A549 (cell line): ENCODE data around the gene DEDD2. TPM values are rescaled to one million over a fixed set of nuclear protein-coding genes. Genes with fewer than 3 reads are reported as not detected.

Source experiments
- BHLHE40 ChIP-seq: IDR thresholded peaks from 2 replicates; pipeline ENCODE4 v1.6.1; 2012; ENCODE audit warnings: low read depth, low read length, inconsistent platforms
- CBX8 ChIP-seq: fragments of 200-600 bp; sonication (generic); IDR thresholded peaks from 2 replicates; pipeline ENCODE4 v1.6.1; 2016
- CHD2 ChIP-seq: fragments of 150-350 bp; IDR thresholded peaks from 2 replicates; pipeline ENCODE4 v1.6.1; 2014; ENCODE audit warnings: low read length; ENCODE audit not compliant: partially characterized antibody
- EHMT2 ChIP-seq: fragments of 200-600 bp; sonication (generic); IDR thresholded peaks from 2 replicates; pipeline ENCODE4 v1.6.1; 2016; ENCODE audit warnings: antibody characterized with exemption, low read depth, mild to moderate bottlenecking, moderate library complexity
- ELK1 ChIP-seq: fragments of 150-350 bp; IDR thresholded peaks from 2 replicates; pipeline ENCODE4 v1.6.1; 2014; ENCODE audit warnings: low read depth, mild to moderate bottlenecking, low read length
- EP300 ChIP-seq, 2 experiments: fragments of >200 bp; sonication (Bioruptor Twin); formaldehyde crosslinking; IDR thresholded peaks; 2 replicates in 1 of 2; 3 replicates in 1 of 2; pipeline ENCODE4 v1.6.1; 2016 to 2017
- ESRRA ChIP-seq: fragments of 150-350 bp; IDR thresholded peaks from 2 replicates; pipeline ENCODE4 v1.6.1; 2014; ENCODE audit warnings: mild to moderate bottlenecking, low read length, borderline replicate concordance
- HMGXB4 ChIP-seq: fragments of 250-450 bp; sonication (Bioruptor Pico); IDR thresholded peaks from 2 replicates; pipeline ENCODE4 v1.5.0; 2021; ENCODE audit warnings: mild to moderate bottlenecking, moderate library complexity, borderline replicate concordance
- HOXA7 ChIP-seq: fragments of 250-450 bp; sonication (Bioruptor Pico); IDR thresholded peaks from 2 replicates; pipeline ENCODE4 v1.5.0; 2020; ENCODE audit warnings: mild to moderate bottlenecking, moderate library complexity
- HOXB13 ChIP-seq: fragments of 250-450 bp; sonication (Bioruptor Pico); IDR thresholded peaks from 2 replicates; pipeline ENCODE4 v1.5.0; 2020; ENCODE audit warnings: low read depth, mild to moderate bottlenecking, moderate library complexity
- HOXB5 ChIP-seq: fragments of 250-450 bp; sonication (Bioruptor Pico); IDR thresholded peaks from 2 replicates; pipeline ENCODE4 v1.5.0; 2020; ENCODE audit warnings: mild to moderate bottlenecking, moderate library complexity
- JUN ChIP-seq, 2 experiments: fragments of >200 bp; sonication (Bioruptor Twin); formaldehyde crosslinking; IDR thresholded peaks; 2 replicates in 1 of 2; 3 replicates in 1 of 2; pipeline ENCODE4 v1.6.1; 2016 to 2017
- JUNB ChIP-seq: fragments of >200 bp; sonication (Bioruptor Twin); formaldehyde crosslinking; IDR thresholded peaks from 2 replicates; pipeline ENCODE4 v1.6.1; 2016
- KDM1A ChIP-seq: fragments of 200-600 bp; sonication (generic); IDR thresholded peaks from 2 replicates; pipeline ENCODE4 v1.6.1; 2016; ENCODE audit warnings: low read depth, mild to moderate bottlenecking
- KDM5A ChIP-seq: fragments of 200-600 bp; sonication (generic); IDR thresholded peaks from 2 replicates; pipeline ENCODE4 v1.6.1; 2016; ENCODE audit warnings: antibody characterized with exemption, mild to moderate bottlenecking
- MYC ChIP-seq: IDR thresholded peaks from 2 replicates; pipeline ENCODE4 v1.6.1; 2012; ENCODE audit warnings: mild to moderate bottlenecking, inconsistent platforms, low read length, improper control_type of control experiment, borderline replicate concordance
- NPAS2 ChIP-seq: fragments of 250-450 bp; sonication (Bioruptor Pico); IDR thresholded peaks from 2 replicates; pipeline ENCODE4 v1.8.0; 2022; ENCODE audit warnings: mild to moderate bottlenecking, moderate library complexity, borderline replicate concordance
- PHF8 ChIP-seq: fragments of 200-600 bp; sonication (generic); IDR thresholded peaks from 2 replicates; pipeline ENCODE4 v1.6.1; 2016; ENCODE audit warnings: low read depth, mild to moderate bottlenecking, antibody characterized with exemption, moderate library complexity, borderline replicate concordance
- POLR2A ChIP-seq: IDR thresholded peaks from 2 replicates; pipeline ENCODE4 v1.6.1; 2012; ENCODE audit warnings: mild to moderate bottlenecking, low read length
- REST ChIP-seq: fragments of 200-600 bp; sonication (generic); IDR thresholded peaks from 2 replicates; pipeline ENCODE4 v1.6.1; 2016; ENCODE audit warnings: antibody characterized with exemption, mild to moderate bottlenecking, moderate library complexity
- RFX5 ChIP-seq: fragments of 450-650 bp; IDR thresholded peaks from 2 replicates; pipeline ENCODE4 v1.7.1; 2014; ENCODE audit warnings: antibody characterized with exemption, mild to moderate bottlenecking, moderate library complexity
- SMC3 ChIP-seq: fragments of >200 bp; sonication (Bioruptor Twin); formaldehyde crosslinking; IDR thresholded peaks from 3 replicates; pipeline ENCODE4 v1.6.1; 2018; ENCODE audit warnings: inconsistent platforms
- SREBF2 ChIP-seq: fragments of 450-650 bp; IDR thresholded peaks from 2 replicates; pipeline ENCODE4 v1.6.1; 2014; ENCODE audit warnings: mild to moderate bottlenecking, moderate library complexity
- TFCP2L1 ChIP-seq: fragments of 250-450 bp; sonication (Bioruptor Pico); IDR thresholded peaks from 2 replicates; pipeline ENCODE4 v1.5.0; 2021; ENCODE audit warnings: mild to moderate bottlenecking
- ZC3H11A ChIP-seq: fragments of 450-650 bp; IDR thresholded peaks from 2 replicates; pipeline ENCODE4 v1.6.1; 2014; ENCODE audit warnings: antibody characterized with exemption, mild to moderate bottlenecking
- ZFP36 ChIP-seq: fragments of 450-650 bp; IDR thresholded peaks from 2 replicates; pipeline ENCODE4 v1.6.1; 2014; ENCODE audit warnings: borderline replicate concordance; ENCODE audit not compliant: partially characterized antibody
- ZSCAN20 ChIP-seq: fragments of 250-450 bp; sonication (Bioruptor Pico); IDR thresholded peaks from 2 replicates; pipeline ENCODE4 v1.8.0; 2022; ENCODE audit warnings: mild to moderate bottlenecking, moderate library complexity
- polyA plus RNA-seq, 4 experiments: library from polyadenylated mRNA; depleted of rRNA in 3 of 4; stranded (reverse); fragments of >200 nt; fragmentation: RNase III in 1 of 4; extraction: RNeasy Plus Mini Kit Qiagen cat#74134 plus additional on column Dnase treatment in 1 of 4; gene quantifications; 2 replicates in 3 of 4; 3 replicates in 1 of 4; pipeline ENCODE4 v1.2.3, GENCODE V29; 2011 to 2017
- TF ChIP-seq, protein P1 (sequence below): fragments of >200 bp; sonication (Bioruptor Twin); formaldehyde crosslinking; IDR thresholded peaks from 3 replicates; pipeline ENCODE4 v1.6.1; 2016
- TF ChIP-seq, protein P2 (sequence below): fragments of >200 bp; sonication (Bioruptor Twin); formaldehyde crosslinking; IDR thresholded peaks from 3 replicates; pipeline ENCODE4 v1.5.1; 2016
- TF ChIP-seq, protein P3 (sequence below): fragments of 450-650 bp; IDR thresholded peaks from 2 replicates; pipeline ENCODE4 v1.6.1; 2014; ENCODE audit warnings: antibody characterized with exemption
- TF ChIP-seq, protein P4 (sequence below): fragments of 250-450 bp; sonication (Bioruptor Pico); IDR thresholded peaks from 2 replicates; pipeline ENCODE4 v1.5.0; 2020; ENCODE audit warnings: low read depth, mild to moderate bottlenecking, moderate library complexity

Gene DEDD2
- polyA plus RNA-seq, 2 of the 4 experiments (the other 2 are of a cell fraction) = 30.8 to 54.1 TPM

DNA sequence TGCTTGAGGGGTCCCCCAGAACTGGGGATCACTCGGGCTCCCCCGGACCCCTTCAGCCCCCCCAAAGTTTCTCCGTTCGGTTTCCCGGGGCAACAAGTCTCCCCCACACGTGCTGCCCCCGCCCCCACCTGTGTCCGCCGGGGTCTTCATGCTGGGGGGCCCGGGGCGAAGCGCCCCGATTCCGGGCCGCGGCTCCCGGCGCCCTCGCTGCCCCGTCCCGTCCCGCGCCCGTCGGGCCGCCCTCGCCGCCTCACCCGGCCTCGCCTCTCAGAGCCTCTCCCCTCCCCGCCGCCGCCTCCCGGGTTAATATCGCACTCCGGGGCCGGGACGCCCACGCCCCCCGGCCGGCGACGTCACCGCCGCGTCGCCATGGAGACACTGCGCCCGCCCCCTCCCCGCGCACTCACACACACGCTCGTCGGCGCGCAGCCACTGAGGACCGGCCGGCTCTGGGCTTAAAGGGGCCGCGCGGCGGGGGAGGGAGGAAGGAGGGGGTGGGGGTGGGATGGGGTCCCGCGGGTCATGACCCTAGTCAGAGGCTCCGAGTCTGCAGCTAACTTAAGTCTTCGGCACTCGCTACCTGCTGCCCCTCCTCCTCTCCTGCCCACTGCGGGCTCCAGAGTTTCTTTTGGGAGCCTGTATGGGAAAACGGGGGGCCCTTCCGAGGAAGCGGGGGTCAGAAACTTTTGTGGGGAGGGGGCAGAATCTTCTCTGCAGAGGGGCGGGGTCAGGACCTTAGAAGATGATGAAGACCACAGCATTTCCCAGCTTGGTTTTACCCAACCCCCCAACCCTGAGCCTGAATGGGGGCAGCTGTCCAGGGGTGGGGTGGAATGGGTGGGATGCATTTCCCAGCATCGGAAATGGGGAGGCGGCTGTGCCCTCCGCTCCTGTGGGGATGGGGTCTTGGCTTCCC lies 37.6 kb upstream of the DEDD2 start, which contains the start of gene ERF (continued):
- TF ChIP-seq REST (no peak), EHMT2 (no peak), ESRRA (no peak), RFX5 (no peak), HOXA7 (CRISPR knock-in tag) (no peak), EP300 (IDR thresholded peaks at IDR 0.05) (no peak; a peak in 1 of 5 replicates), ELK1 (no peak), NPAS2 (CRISPR knock-in tag) (no peak), MYC (peak; percentile 87), BHLHE40 (no peak), PHF8 (peak; percentile 90), HOXB13 (CRISPR knock-in tag) (no peak), CBX8 (no peak), HOXB5 (CRISPR knock-in tag) (no peak), KDM5A (no peak), ZSCAN20 (CRISPR knock-in tag) (no peak), JUN (IDR thresholded peaks at IDR 0.05) (peak; percentile 95 to 97; a peak in 4 of 5 replicates), CHD2 (no peak), HMGXB4 (CRISPR knock-in tag) (no peak), JUNB (no peak), ZC3H11A (no peak), TFCP2L1 (CRISPR knock-in tag) (no peak), SREBF2 (no peak), SMC3 (0 out of 3 replicates have a peak, but pooled peaks have one; percentile 13), POLR2A (peak; percentile 96), ZFP36 (no peak), KDM1A (no peak)
- TF ChIP-seq, protein P1, sequence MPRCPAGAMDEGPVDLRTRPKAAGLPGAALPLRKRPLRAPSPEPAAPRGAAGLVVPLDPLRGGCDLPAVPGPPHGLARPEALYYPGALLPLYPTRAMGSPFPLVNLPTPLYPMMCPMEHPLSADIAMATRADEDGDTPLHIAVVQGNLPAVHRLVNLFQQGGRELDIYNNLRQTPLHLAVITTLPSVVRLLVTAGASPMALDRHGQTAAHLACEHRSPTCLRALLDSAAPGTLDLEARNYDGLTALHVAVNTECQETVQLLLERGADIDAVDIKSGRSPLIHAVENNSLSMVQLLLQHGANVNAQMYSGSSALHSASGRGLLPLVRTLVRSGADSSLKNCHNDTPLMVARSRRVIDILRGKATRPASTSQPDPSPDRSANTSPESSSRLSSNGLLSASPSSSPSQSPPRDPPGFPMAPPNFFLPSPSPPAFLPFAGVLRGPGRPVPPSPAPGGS = peak; percentile 97
- TF ChIP-seq, protein P2, sequence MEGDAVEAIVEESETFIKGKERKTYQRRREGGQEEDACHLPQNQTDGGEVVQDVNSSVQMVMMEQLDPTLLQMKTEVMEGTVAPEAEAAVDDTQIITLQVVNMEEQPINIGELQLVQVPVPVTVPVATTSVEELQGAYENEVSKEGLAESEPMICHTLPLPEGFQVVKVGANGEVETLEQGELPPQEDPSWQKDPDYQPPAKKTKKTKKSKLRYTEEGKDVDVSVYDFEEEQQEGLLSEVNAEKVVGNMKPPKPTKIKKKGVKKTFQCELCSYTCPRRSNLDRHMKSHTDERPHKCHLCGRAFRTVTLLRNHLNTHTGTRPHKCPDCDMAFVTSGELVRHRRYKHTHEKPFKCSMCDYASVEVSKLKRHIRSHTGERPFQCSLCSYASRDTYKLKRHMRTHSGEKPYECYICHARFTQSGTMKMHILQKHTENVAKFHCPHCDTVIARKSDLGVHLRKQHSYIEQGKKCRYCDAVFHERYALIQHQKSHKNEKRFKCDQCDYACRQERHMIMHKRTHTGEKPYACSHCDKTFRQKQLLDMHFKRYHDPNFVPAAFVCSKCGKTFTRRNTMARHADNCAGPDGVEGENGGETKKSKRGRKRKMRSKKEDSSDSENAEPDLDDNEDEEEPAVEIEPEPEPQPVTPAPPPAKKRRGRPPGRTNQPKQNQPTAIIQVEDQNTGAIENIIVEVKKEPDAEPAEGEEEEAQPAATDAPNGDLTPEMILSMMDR = no peak
- TF ChIP-seq, protein P3, sequence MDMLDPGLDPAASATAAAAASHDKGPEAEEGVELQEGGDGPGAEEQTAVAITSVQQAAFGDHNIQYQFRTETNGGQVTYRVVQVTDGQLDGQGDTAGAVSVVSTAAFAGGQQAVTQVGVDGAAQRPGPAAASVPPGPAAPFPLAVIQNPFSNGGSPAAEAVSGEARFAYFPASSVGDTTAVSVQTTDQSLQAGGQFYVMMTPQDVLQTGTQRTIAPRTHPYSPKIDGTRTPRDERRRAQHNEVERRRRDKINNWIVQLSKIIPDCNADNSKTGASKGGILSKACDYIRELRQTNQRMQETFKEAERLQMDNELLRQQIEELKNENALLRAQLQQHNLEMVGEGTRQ = no peak
- TF ChIP-seq, protein P4, sequence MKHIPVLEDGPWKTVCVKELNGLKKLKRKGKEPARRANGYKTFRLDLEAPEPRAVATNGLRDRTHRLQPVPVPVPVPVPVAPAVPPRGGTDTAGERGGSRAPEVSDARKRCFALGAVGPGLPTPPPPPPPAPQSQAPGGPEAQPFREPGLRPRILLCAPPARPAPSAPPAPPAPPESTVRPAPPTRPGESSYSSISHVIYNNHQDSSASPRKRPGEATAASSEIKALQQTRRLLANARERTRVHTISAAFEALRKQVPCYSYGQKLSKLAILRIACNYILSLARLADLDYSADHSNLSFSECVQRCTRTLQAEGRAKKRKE (CRISPR knock-in tag) = no peak
